H1 (cell line): ENCODE results near the gene ARHGAP24. TPM values are rescaled to one million over a fixed set of nuclear protein-coding genes. Genes with fewer than 3 reads are reported as not detected.

ENCODE experiments used
- CTCF ChIA-PET: fragments of 300-600 bp; sonication (Branson Sonifier 250); formaldehyde crosslinking; loops from one replicate; lab custom pipeline; 2021; ENCODE audit not compliant: partially characterized antibody; lab: Charles Lee
- POLR2A ChIA-PET: fragments of 300-600 bp; sonication (Branson Sonifier 250); formaldehyde crosslinking; loops from one replicate; lab custom pipeline; 2021; ENCODE audit warnings: inconsistent platforms; ENCODE audit not compliant: partially characterized antibody; lab: Charles Lee
- DNase-seq, 2 experiments: peaks; one replicate each; pipeline versions ENCODE4 v3.0.0 to v3.0.0-alpha.2; 2010 to 2022; ENCODE audit warnings: low spot score in 2 of 2, low read depth in 1 of 2, mixed read lengths in 1 of 2
- FAIRE-seq: peaks from 2 replicates; lab custom pipeline; 2011; peaks lifted over from hg19 to GRCh38; lab: Jason Lieb, UNC
- H2AFZ ChIP-seq: 2 replicates; pipeline ENCODE4 v1.8.1; 2012; ENCODE audit warnings: low read length, inconsistent platforms
- H2AK5ac ChIP-seq: 2 replicates; pipeline ENCODE4 v1.6.1; 2013; ENCODE audit warnings: low read depth, low read length
- H2BK120ac ChIP-seq: replicated peaks from 2 replicates; pipeline ENCODE3; 2013; ENCODE audit warnings: low read depth, low read length, inconsistent platforms
- H2BK12ac ChIP-seq: 2 replicates; pipeline ENCODE4 v1.6.1; 2013; ENCODE audit warnings: low read depth, low read length
- H2BK15ac ChIP-seq: 2 replicates; pipeline ENCODE4 v1.6.1; 2013; ENCODE audit warnings: low read length
- H2BK20ac ChIP-seq: 2 replicates; pipeline ENCODE4 v1.6.1; 2013; ENCODE audit warnings: low read length
- H2BK5ac ChIP-seq: 2 replicates; pipeline ENCODE4 v1.6.1; 2013; ENCODE audit warnings: low read depth, low read length
- H3K14ac ChIP-seq: 2 replicates; pipeline ENCODE4 v1.6.1; 2013; ENCODE audit warnings: inconsistent platforms; ENCODE audit not compliant: insufficient read length
- H3K18ac ChIP-seq: 2 replicates; pipeline ENCODE4 v1.6.1; 2013; ENCODE audit warnings: low read length; ENCODE audit errors: extremely low read depth
- H3K23ac ChIP-seq: 2 replicates; pipeline ENCODE4 v1.6.1; 2013; ENCODE audit warnings: inconsistent platforms; ENCODE audit not compliant: insufficient read length
- H3K23me2 ChIP-seq: 2 replicates; pipeline ENCODE4 v1.6.1; 2013; ENCODE audit warnings: low read depth, low read length
- H3K27ac ChIP-seq: 2 replicates; pipeline ENCODE4 v1.6.1; 2011; ENCODE audit warnings: low read depth, low read length, inconsistent platforms
- H3K27me3 ChIP-seq, 4 experiments: replicated peaks in 1 of 4; 1 replicate in 1 of 4; 2 replicates in 3 of 4; pipeline versions ENCODE4 v1.6.1 to v1.8.1; 2011 to 2013; ENCODE audit warnings: low read length in 3 of 4, mild to moderate bottlenecking in 3 of 4, inconsistent platforms in 2 of 4, mixed read lengths in 2 of 4, moderate library complexity in 1 of 4; ENCODE audit not compliant: control insufficient read depth in 3 of 4, insufficient read depth in 3 of 4; ENCODE audit errors: extremely low read depth in 1 of 4
- H3K36me3 ChIP-seq, 4 experiments: 2 replicates each; pipeline versions ENCODE4 v1.6.1 to v1.8.1; 2011 to 2013; ENCODE audit warnings: mild to moderate bottlenecking in 4 of 4, low read length in 3 of 4, moderate library complexity in 2 of 4, control low read depth in 1 of 4, inconsistent platforms in 1 of 4; ENCODE audit not compliant: insufficient read depth in 4 of 4, control insufficient read depth in 2 of 4
- H3K4ac ChIP-seq: replicated peaks from 2 replicates; pipeline ENCODE3; 2013; ENCODE audit warnings: low read length, low read depth, mixed read lengths, inconsistent platforms; ENCODE audit not compliant: insufficient read length
- H3K4me1 ChIP-seq, 4 experiments: replicated peaks in 1 of 4; 1 replicate in 1 of 4; 2 replicates in 3 of 4; pipeline versions ENCODE4 v1.6.1 to v1.8.1; 2011 to 2013; ENCODE audit warnings: low read length in 3 of 4, inconsistent platforms in 2 of 4, mixed read lengths in 1 of 4; ENCODE audit not compliant: insufficient read depth in 4 of 4, control insufficient read depth in 3 of 4
- H3K4me2 ChIP-seq, 2 experiments: 2 replicates each; pipeline versions ENCODE4 v1.6.1 to v1.8.1; 2011 to 2013; ENCODE audit warnings: low read depth in 2 of 2, low read length in 2 of 2, control low read depth in 1 of 2, inconsistent platforms in 1 of 2, mild to moderate bottlenecking in 1 of 2; ENCODE audit not compliant: insufficient read depth in 1 of 2
- H3K4me3 ChIP-seq, 4 experiments: fragments of 200-600, 300-600 bp in 1 of 4; sonication (generic), shearing (Covaris generic), sonication (Bioruptor Twin) in 1 of 4; 2 replicates each; pipeline versions ENCODE4 v1.5.1 to v1.8.1; 2011 to 2016; ENCODE audit warnings: low read length in 4 of 4, low read depth in 3 of 4, control low read depth in 2 of 4, inconsistent platforms in 2 of 4, mild to moderate bottlenecking in 2 of 4, mixed read lengths in 1 of 4, moderate library complexity in 1 of 4; ENCODE audit not compliant: insufficient read depth in 2 of 4; ENCODE audit errors: extremely low read depth in 1 of 4
- H3K56ac ChIP-seq: replicated peaks from 2 replicates; pipeline ENCODE3; 2013; ENCODE audit warnings: low read depth, mild to moderate bottlenecking, mixed read lengths, low read length, inconsistent platforms; ENCODE audit not compliant: insufficient read length
- H3K79me1 ChIP-seq: 2 replicates; pipeline ENCODE4 v1.6.1; 2013; ENCODE audit warnings: low read depth, low read length, control low read depth
- H3K79me2 ChIP-seq, 2 experiments: 2 replicates each; pipeline versions ENCODE4 v1.6.1 to v1.8.1; 2012 to 2013; ENCODE audit warnings: low read length in 2 of 2, mild to moderate bottlenecking in 2 of 2, inconsistent platforms in 1 of 2; ENCODE audit not compliant: insufficient read depth in 2 of 2, control insufficient read depth in 1 of 2
- H3K9ac ChIP-seq, 4 experiments: replicated peaks in 1 of 4; 1 replicate in 1 of 4; 2 replicates in 3 of 4; pipeline versions ENCODE4 v1.6.1 to v1.8.1; 2011 to 2013; ENCODE audit warnings: low read depth in 3 of 4, low read length in 3 of 4, control low read depth in 2 of 4, mild to moderate bottlenecking in 2 of 4, moderate library complexity in 2 of 4, inconsistent platforms in 1 of 4; ENCODE audit errors: extremely low read depth in 1 of 4
- H3K9me3 ChIP-seq, 2 experiments: 2 replicates each; pipeline versions ENCODE4 v1.6.1 to v1.8.1; 2012 to 2013; ENCODE audit warnings: mild to moderate bottlenecking in 2 of 2, moderate library complexity in 2 of 2, control low read depth in 1 of 2, inconsistent platforms in 1 of 2, low read depth in 1 of 2, low read length in 1 of 2, mixed read lengths in 1 of 2; ENCODE audit not compliant: insufficient read depth in 2 of 2
- H4K20me1 ChIP-seq, 2 experiments: replicated peaks in 1 of 2; 2 replicates each; pipeline versions ENCODE3 to v1.8.1; 2011 to 2013; ENCODE audit warnings: inconsistent platforms in 2 of 2, low read length in 2 of 2, mild to moderate bottlenecking in 1 of 2; ENCODE audit not compliant: insufficient read depth in 2 of 2, control insufficient read depth in 1 of 2
- H4K5ac ChIP-seq: 2 replicates; pipeline ENCODE4 v1.6.1; 2013; ENCODE audit warnings: low read length, low read depth, mixed read lengths, inconsistent platforms; ENCODE audit not compliant: insufficient read length
- H4K8ac ChIP-seq: 2 replicates; pipeline ENCODE4 v1.8.0; 2013; ENCODE audit warnings: mild to moderate bottlenecking, moderate library complexity, low read length, inconsistent platforms; ENCODE audit not compliant: insufficient read depth; ENCODE audit errors: extremely low read depth
- H4K91ac ChIP-seq: replicated peaks from 2 replicates; pipeline ENCODE3; 2013; ENCODE audit warnings: low read length, mixed read lengths, inconsistent platforms; ENCODE audit not compliant: insufficient read length
- BCL11A ChIP-seq, 2 experiments: IDR thresholded peaks; one replicate each; pipeline ENCODE4 v1.6.1; 2011; ENCODE audit warnings: low read depth in 2 of 2, low read length in 2 of 2, mild to moderate bottlenecking in 2 of 2
- CHD1 ChIP-seq: IDR thresholded peaks from 2 replicates; pipeline ENCODE4 v1.6.1; 2012; ENCODE audit warnings: low read depth, low read length, improper control_type of control experiment
- GTF2F1 ChIP-seq: IDR thresholded peaks from 2 replicates; pipeline ENCODE4 v1.6.1; 2012; ENCODE audit warnings: low read depth, low read length, improper control_type of control experiment, borderline replicate concordance
- NRF1 ChIP-seq: IDR thresholded peaks from 2 replicates; pipeline ENCODE4 v1.6.1; 2011; ENCODE audit warnings: mild to moderate bottlenecking, low read depth, low read length, improper control_type of control experiment
- RBBP5 ChIP-seq: IDR thresholded peaks from 2 replicates; pipeline ENCODE4 v1.7.1; 2012; ENCODE audit warnings: low read depth, mild to moderate bottlenecking, inconsistent platforms, low read length, moderate library complexity, borderline replicate concordance
- SIRT6 ChIP-seq: IDR thresholded peaks from one replicate; pipeline ENCODE4 v1.7.1; 2012; ENCODE audit warnings: low read length, inconsistent platforms
- SP4 ChIP-seq: IDR thresholded peaks from 2 replicates; pipeline ENCODE4 v1.6.1; 2012; ENCODE audit warnings: low read length, inconsistent platforms
- WGBS, 2 experiments: shearing (Covaris generic) in 1 of 2; methylation state at CpG; one replicate each; pipeline versions ENCODE4 v1.1.6 to v1.1.7; 2013 to 2015; ENCODE audit warnings: low lambda C conversion rate in 2 of 2, mixed read lengths in 2 of 2, inconsistent platforms in 1 of 2, low coverage in 1 of 2, missing lambda C conversion rate in 1 of 2; ENCODE audit not compliant: insufficient replicate concordance in 2 of 2, insufficient coverage in 1 of 2, insufficient read length in 1 of 2; ENCODE audit errors: extremely low coverage in 1 of 2, missing lambda C conversion rate in 1 of 2; 5-methylcytosine and 5-hydroxymethylcytosine counted together
- polyA plus RNA-seq, 7 experiments: library from polyadenylated mRNA; depleted of rRNA in 3 of 7; stranded (reverse) in 5 of 7; unstranded in 2 of 7; fragments of >200 nt in 5 of 7; fragments of 200-250 nt in 2 of 7; gene quantifications; 1 replicate in 5 of 7; 2 replicates in 1 of 7; 4 replicates in 1 of 7; pipeline versions ENCODE4 v1.2.1 to v1.2.3, GENCODE V29; 2011 to 2013; ENCODE audit warnings: missing spikeins in 2 of 7, mixed read lengths in 2 of 7
- total RNA-seq: library from RNA; stranded (reverse); fragmentation: NEBNext Ultra II Directional; extraction: Animal tissue kit (Norgen Biotek cat#: 25700); gene quantifications from 2 replicates; pipeline ENCODE4 v1.2.1, GENCODE V29; 2021

ARHGAP24 gene
- total and polyA plus RNA-seq, 2 of the 8 experiments (the other 6 are each of a cell fraction or from before 2014, with no cell fraction given) = 0.08 to 0.50 TPM

GRCh38 chr4:85965529-85965928 lies 490.6 kb downstream of the ARHGAP24 start:
- no peak overlapping the region for H3K27ac ChIP-seq
- no peak overlapping the region for H2AFZ ChIP-seq
- H3K14ac ChIP-seq = no peak overlapping the region
- no peak overlapping the region for H2BK12ac ChIP-seq
- no peak overlapping the region for H4K91ac ChIP-seq
- no peak overlapping the region for H3K18ac ChIP-seq
- H3K79me2 ChIP-seq = no peaks in the 10 kb centered on the region
- no peak overlapping the region for H2BK120ac ChIP-seq
- no peak overlapping the region for H2BK15ac ChIP-seq
- H3K79me1 ChIP-seq = no peaks in the 10 kb centered on the region
- H3K9ac ChIP-seq = no peak overlapping the region
- H3K56ac ChIP-seq = no peak overlapping the region
- H3K27me3 ChIP-seq = no peaks in the 10 kb centered on the region
- no peak overlapping the region for H3K23ac ChIP-seq
- CTCF ChIA-PET = interaction anchor here (1.1 to 3.3 kb wide), 7 partner anchors 9 to 215 kb away, joined by 4 to 19 read pairs (median 5); no protein-coding TSS in a partner anchor
- H3K23me2 ChIP-seq = no peaks in the 10 kb centered on the region
- no peak overlapping the region for H2BK5ac ChIP-seq
- DNase-seq (no peak), FAIRE-seq (no peak)
- no peak overlapping the region for H4K5ac ChIP-seq
- H2AK5ac ChIP-seq = no peak overlapping the region
- WGBS, 2 experiments = 94% methylated on average over 1 of the region's 1 CpG; no CpG with 5 or more reads in 1 of the 2 experiments
- no peaks in the 10 kb centered on the region for H3K4me1 ChIP-seq
- POLR2A ChIA-PET = no interaction called here
- no peak overlapping the region for H4K8ac ChIP-seq
- no peak overlapping the region for H3K4ac ChIP-seq
- no peak overlapping the region for H3K4me2 ChIP-seq
- H3K4me3 ChIP-seq = no peak overlapping the region
- no peak overlapping the region for H2BK20ac ChIP-seq
- H4K20me1 ChIP-seq = no peaks in the 10 kb centered on the region
- H3K9me3 ChIP-seq = no peaks in the 10 kb centered on the region
- no peaks in the 10 kb centered on the region for H3K36me3 ChIP-seq
- TF ChIP-seq SIRT6 (no peak), BCL11A (IDR thresholded peaks at IDR 0.05; ENCODE audit: low read depth in 2 of 2, low read length in 2 of 2) (no peak), RBBP5 (no peak), GTF2F1 (no peak), CHD1 (no peak), SP4 (no peak), NRF1 (no peak)
